CD14-positive monocyte (primary cell): ENCODE measurements around the gene DIPK2A. TPM values are rescaled to one million over a fixed set of nuclear protein-coding genes. Genes with fewer than 3 reads are reported as not detected.

Experiments used
- DNase-seq, 3 donors: peaks; one replicate each; pipeline ENCODE4 v3.0.0-alpha.2; 2011 to 2022
- H2AFZ ChIP-seq: 2 replicates; pipeline ENCODE4 v1.6.0; 2012; ENCODE audit warnings: mild to moderate bottlenecking, low read depth, low read length, inconsistent platforms; ENCODE audit not compliant: insufficient read depth, poor library complexity, severe bottlenecking
- H3K27ac ChIP-seq, 2 donors: 1 replicate in 1 of 2; 2 replicates in 1 of 2; pipeline ENCODE4 v1.5.1; 2012 to 2013; ENCODE audit warnings: low read length in 2 of 2, control low read depth in 1 of 2, inconsistent platforms in 1 of 2, low read depth in 1 of 2, mild to moderate bottlenecking in 1 of 2
- H3K27me3 ChIP-seq, 2 donors: one replicate each; pipeline versions ENCODE4 v1.6.0 to v1.6.1; 2011 to 2013; ENCODE audit warnings: low read length in 2 of 2; ENCODE audit not compliant: control insufficient read depth in 2 of 2, insufficient read depth in 2 of 2
- H3K36me3 ChIP-seq, 2 donors: replicated peaks in 1 of 2; 1 replicate in 1 of 2; 2 replicates in 1 of 2; pipeline versions ENCODE4 v1.5.1 to v1.6.1; 2012 to 2013; ENCODE audit warnings: low read length in 2 of 2, control low read depth in 1 of 2, inconsistent platforms in 1 of 2, mild to moderate bottlenecking in 1 of 2; ENCODE audit not compliant: insufficient read depth in 2 of 2, control insufficient read depth in 1 of 2
- H3K4me1 ChIP-seq, 2 donors: 1 replicate in 1 of 2; 2 replicates in 1 of 2; pipeline versions ENCODE4 v1.5.1 to v1.6.1; 2012 to 2013; ENCODE audit warnings: low read length in 2 of 2, control low read depth in 1 of 2, inconsistent platforms in 1 of 2, mild to moderate bottlenecking in 1 of 2, moderate library complexity in 1 of 2; ENCODE audit not compliant: insufficient read depth in 2 of 2, control insufficient read depth in 1 of 2
- H3K4me2 ChIP-seq: replicated peaks from 2 replicates; pipeline ENCODE3; 2012; ENCODE audit warnings: low read length, moderate library complexity, mild to moderate bottlenecking; ENCODE audit not compliant: poor library complexity, severe bottlenecking; ENCODE audit errors: extremely low read depth
- H3K4me3 ChIP-seq, 3 experiments: fragments of 200-600 bp in 1 of 3; sonication (generic) in 1 of 3; replicated peaks in 1 of 3; 1 replicate in 2 of 3; 2 replicates in 1 of 3; pipeline ENCODE4 v1.5.1; 2011 to 2013; ENCODE audit warnings: low read length in 3 of 3, mild to moderate bottlenecking in 3 of 3, control low read depth in 2 of 3, low read depth in 2 of 3, inconsistent platforms in 1 of 3, moderate library complexity in 1 of 3
- H3K79me2 ChIP-seq: 2 replicates; pipeline ENCODE4 v1.6.0; 2012; ENCODE audit warnings: mild to moderate bottlenecking, control low read depth, inconsistent platforms, low read length, moderate library complexity; ENCODE audit not compliant: insufficient read depth
- H3K9ac ChIP-seq: 2 replicates; pipeline ENCODE4 v1.6.0; 2017; ENCODE audit warnings: low read length, mild to moderate bottlenecking; ENCODE audit not compliant: insufficient read depth, poor library complexity, severe bottlenecking
- H3K9me3 ChIP-seq, 2 donors: replicated peaks in 1 of 2; 1 replicate in 1 of 2; 2 replicates in 1 of 2; pipeline versions ENCODE4 v1.5.1 to v1.6.1; 2012 to 2013; ENCODE audit warnings: low read length in 2 of 2, control low read depth in 1 of 2; ENCODE audit not compliant: control insufficient read depth in 1 of 2, insufficient read depth in 1 of 2
- H4K20me1 ChIP-seq: 2 replicates; pipeline ENCODE4 v1.6.0; 2012; ENCODE audit warnings: mild to moderate bottlenecking, low read length, control low read depth, moderate library complexity; ENCODE audit not compliant: insufficient read depth
- H3K27ac Mint-ChIP-seq, 7 donors: one replicate each; pipeline ENCODE4 v1.8.0; 2020; ENCODE audit warnings: mild to moderate bottlenecking in 7 of 7, mixed read lengths in 7 of 7, moderate library complexity in 6 of 7, inconsistent platforms in 2 of 7
- H3K27me3 Mint-ChIP-seq, 3 donors: one replicate each; pipeline ENCODE4 v1.8.0; 2021 to 2022; ENCODE audit warnings: low read depth in 3 of 3, mild to moderate bottlenecking in 3 of 3, mixed read lengths in 3 of 3, moderate library complexity in 3 of 3, inconsistent platforms in 1 of 3
- H3K36me3 Mint-ChIP-seq, 2 donors: one replicate each; pipeline ENCODE4 v1.8.0; 2020; ENCODE audit warnings: mixed read lengths in 2 of 2, inconsistent platforms in 1 of 2, mild to moderate bottlenecking in 1 of 2
- H3K4me1 Mint-ChIP-seq: one replicate; pipeline ENCODE4 v1.8.0; 2020; ENCODE audit warnings: mild to moderate bottlenecking, mixed read lengths
- H3K4me3 Mint-ChIP-seq, 2 donors: one replicate each; pipeline ENCODE4 v1.8.0; 2020; ENCODE audit warnings: mild to moderate bottlenecking in 2 of 2, mixed read lengths in 2 of 2, moderate library complexity in 1 of 2
- H3K9me3 Mint-ChIP-seq, 7 donors: one replicate each; pipeline ENCODE4 v1.8.0; 2020 to 2022; ENCODE audit warnings: mixed read lengths in 7 of 7, mild to moderate bottlenecking in 6 of 7, moderate library complexity in 6 of 7, inconsistent platforms in 2 of 7
- WGBS: methylation state at CpG from one replicate; pipeline ENCODE4 v1.1.5; 2013; ENCODE audit warnings: missing lambda C conversion rate; ENCODE audit not compliant: insufficient coverage; 5-methylcytosine and 5-hydroxymethylcytosine counted together
- intact Hi-C, 2 donors: fragments of 100-400 bp; cut with micrococcal nuclease; formaldehyde crosslinking; loops; one replicate each; pipeline versions ENCODE4 v1.15.0 to v1.15.1; 2023
- polyA plus RNA-seq, 3 donors: library from polyadenylated mRNA; depleted of rRNA in 1 of 3; unstranded in 2 of 3; stranded (reverse) in 1 of 3; fragments of 300-500 nt in 2 of 3; fragments of >200 nt in 1 of 3; fragmentation: Illumina TruSeq in 2 of 3; gene quantifications; 1 replicate in 2 of 3; 2 replicates in 1 of 3; pipeline ENCODE4 v1.2.3, GENCODE V29; 2012 to 2021
- TF ChIP-seq, protein P1 (sequence below): fragments of 200-600 bp; IDR thresholded peaks from one replicate; pipeline ENCODE4 v1.8.0; 2022; ENCODE audit warnings: antibody characterized with exemption, mild to moderate bottlenecking

Gene DIPK2A
- polyA plus RNA-seq, 3 donors = 15.4 to 26.9 (median 21.4) TPM

DNA sequence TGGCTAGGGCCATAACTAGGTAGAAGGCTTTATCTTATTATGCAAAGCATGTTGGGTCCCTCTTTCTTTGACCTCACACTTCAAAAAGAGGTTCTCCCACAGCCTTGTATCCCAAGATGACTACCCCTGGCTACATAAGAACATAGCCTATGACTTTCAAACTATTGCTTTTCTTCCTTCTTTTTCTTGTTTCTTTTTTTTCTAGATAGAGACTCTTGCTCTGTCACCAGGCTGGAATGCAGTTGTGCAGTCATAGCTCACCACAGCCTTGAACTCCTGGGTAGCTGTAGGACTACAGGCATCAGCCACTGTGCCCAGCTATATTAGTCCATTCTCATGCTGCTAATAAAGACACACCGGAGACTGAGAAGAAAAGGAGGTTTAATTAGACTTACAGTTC, 47.2 kb downstream of the DIPK2A start:
- Mint-ChIP-seq H3K27me3 (no peaks in the 10 kb centered on the region), H3K36me3 (no peaks in the 10 kb centered on the region), H3K27ac (no peak overlapping the region), H3K9me3 (peaks cover 12 to 25% (median 17%) of the 10 kb centered on the region in 7 donors), H3K4me3 (no peak overlapping the region), H3K4me1 (peaks cover 6% of the 10 kb centered on the region)
- Histone ChIP-seq H3K27me3 (no peaks in the 10 kb centered on the region), H2AFZ (no peak overlapping the region), H3K4me1 (no peaks in the 10 kb centered on the region), H3K79me2 (no peaks in the 10 kb centered on the region), H3K36me3 (no peaks in the 10 kb centered on the region), H3K9me3 (peaks cover 0 to 7% of the 10 kb centered on the region in 2 donors), H3K27ac (no peak overlapping the region), H3K4me2 (no peak overlapping the region), H4K20me1 (no peaks in the 10 kb centered on the region), H3K4me3 (no peak overlapping the region), H3K9ac (no peak overlapping the region)
- WGBS = no CpG with 5 or more reads among the region's 1 CpG
- intact Hi-C loops = no loop called here
- no peak for DNase-seq
- TF ChIP-seq, protein P1, sequence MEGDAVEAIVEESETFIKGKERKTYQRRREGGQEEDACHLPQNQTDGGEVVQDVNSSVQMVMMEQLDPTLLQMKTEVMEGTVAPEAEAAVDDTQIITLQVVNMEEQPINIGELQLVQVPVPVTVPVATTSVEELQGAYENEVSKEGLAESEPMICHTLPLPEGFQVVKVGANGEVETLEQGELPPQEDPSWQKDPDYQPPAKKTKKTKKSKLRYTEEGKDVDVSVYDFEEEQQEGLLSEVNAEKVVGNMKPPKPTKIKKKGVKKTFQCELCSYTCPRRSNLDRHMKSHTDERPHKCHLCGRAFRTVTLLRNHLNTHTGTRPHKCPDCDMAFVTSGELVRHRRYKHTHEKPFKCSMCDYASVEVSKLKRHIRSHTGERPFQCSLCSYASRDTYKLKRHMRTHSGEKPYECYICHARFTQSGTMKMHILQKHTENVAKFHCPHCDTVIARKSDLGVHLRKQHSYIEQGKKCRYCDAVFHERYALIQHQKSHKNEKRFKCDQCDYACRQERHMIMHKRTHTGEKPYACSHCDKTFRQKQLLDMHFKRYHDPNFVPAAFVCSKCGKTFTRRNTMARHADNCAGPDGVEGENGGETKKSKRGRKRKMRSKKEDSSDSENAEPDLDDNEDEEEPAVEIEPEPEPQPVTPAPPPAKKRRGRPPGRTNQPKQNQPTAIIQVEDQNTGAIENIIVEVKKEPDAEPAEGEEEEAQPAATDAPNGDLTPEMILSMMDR = no peak

Other genes with a start within 250 kb of the DIPK2A start
- gene SLC9A9, start 123.4 kb upstream of the DIPK2A start, polyA plus RNA-seq = 10 to 100 TPM; 14.1 to 32.8 (median 27.0) TPM